Measurements from ENCODE around the gene MACROD2.

Gene MACROD2

DNA sequence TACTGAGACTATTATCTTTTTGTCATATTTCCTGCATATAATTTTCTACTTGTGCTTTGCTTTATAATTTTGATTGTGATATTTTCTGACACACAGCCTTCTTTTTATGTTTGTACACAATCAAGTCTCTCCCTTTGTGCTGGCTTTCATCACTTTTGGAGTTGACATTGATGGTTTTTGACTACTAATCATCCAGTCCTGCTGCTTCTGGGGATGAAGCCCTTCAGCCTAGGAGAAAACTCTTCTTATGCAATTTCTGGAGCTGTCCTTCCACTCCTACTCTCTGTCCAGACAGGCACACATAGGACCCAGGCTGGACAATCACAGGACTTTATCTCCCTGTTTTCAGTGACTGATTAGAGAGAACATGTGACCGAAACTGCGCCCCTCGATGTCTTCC, 2063.0 kb downstream of the MACROD2 start:
- TF ChIP-seq EZH2phosphoT487 (conservative IDR thresholded peaks at IDR 0.05; ENCODE audit: low read length), result no peak
- TF ChIP-seq, protein P1, sequence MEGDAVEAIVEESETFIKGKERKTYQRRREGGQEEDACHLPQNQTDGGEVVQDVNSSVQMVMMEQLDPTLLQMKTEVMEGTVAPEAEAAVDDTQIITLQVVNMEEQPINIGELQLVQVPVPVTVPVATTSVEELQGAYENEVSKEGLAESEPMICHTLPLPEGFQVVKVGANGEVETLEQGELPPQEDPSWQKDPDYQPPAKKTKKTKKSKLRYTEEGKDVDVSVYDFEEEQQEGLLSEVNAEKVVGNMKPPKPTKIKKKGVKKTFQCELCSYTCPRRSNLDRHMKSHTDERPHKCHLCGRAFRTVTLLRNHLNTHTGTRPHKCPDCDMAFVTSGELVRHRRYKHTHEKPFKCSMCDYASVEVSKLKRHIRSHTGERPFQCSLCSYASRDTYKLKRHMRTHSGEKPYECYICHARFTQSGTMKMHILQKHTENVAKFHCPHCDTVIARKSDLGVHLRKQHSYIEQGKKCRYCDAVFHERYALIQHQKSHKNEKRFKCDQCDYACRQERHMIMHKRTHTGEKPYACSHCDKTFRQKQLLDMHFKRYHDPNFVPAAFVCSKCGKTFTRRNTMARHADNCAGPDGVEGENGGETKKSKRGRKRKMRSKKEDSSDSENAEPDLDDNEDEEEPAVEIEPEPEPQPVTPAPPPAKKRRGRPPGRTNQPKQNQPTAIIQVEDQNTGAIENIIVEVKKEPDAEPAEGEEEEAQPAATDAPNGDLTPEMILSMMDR (IDR thresholded peaks at IDR 0.05; ENCODE audit: insufficient read depth, low read length, poor library complexity, severe bottlenecking), result no peak
- no peaks in the 10 kb centered on the region for H4K20me1 ChIP-seq (ENCODE audit: low read depth, low read length)

DNA sequence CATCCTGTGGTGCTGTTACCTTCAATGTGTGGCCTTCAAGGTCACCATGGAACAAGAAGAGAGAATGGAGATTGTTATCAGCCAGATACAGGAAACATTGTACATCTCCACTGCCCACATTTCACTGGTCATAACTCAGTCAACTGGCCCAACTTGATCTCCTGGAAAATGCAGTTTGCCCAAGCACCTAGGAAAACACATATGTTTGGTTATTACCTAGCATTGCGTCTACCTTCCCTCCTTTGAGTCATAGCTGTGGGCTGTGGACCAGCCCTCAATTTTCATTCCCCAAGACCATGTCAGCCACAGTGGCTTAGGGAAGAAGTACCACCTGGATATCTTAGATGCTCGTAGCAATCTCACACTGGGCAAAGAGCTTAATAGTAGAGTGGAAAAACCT, 2064.5 kb downstream of the MACROD2 start:
- H3K9me2 ChIP-seq (replicated peaks; ENCODE audit: insufficient read depth, low read length), result no peaks in the 10 kb centered on the region
- H3K9me3 ChIP-seq (ENCODE audit: insufficient read depth, low read length), result no peaks in the 10 kb centered on the region
- no peak overlapping the region for H3K4me2 ChIP-seq (ENCODE audit: low read depth, low read length, poor library complexity, severe bottlenecking)
- TF ChIP-seq, protein P1 (IDR thresholded peaks at IDR 0.05; ENCODE audit: insufficient read depth, low read length, poor library complexity, severe bottlenecking), result no peak
- TF ChIP-seq EZH2phosphoT487 (conservative IDR thresholded peaks at IDR 0.05; ENCODE audit: low read length), result no peak
- H3K4me3 ChIP-seq (ENCODE audit: insufficient read depth, low read length, poor library complexity, severe bottlenecking), result no peak overlapping the region
- no peaks in the 10 kb centered on the region for H3K36me3 ChIP-seq (ENCODE audit: low read length)
- no peaks in the 10 kb centered on the region for H3K27me3 ChIP-seq (ENCODE audit: low read length)
- H3K79me2 ChIP-seq (ENCODE audit: insufficient read depth, low read length), result no peaks in the 10 kb centered on the region
- no peak overlapping the region for H3K9ac ChIP-seq (ENCODE audit: low read length)
- H3F3A ChIP-seq (ENCODE audit: insufficient read depth), result no peaks in the 10 kb centered on the region
- H4K20me1 ChIP-seq (ENCODE audit: low read depth, low read length), result no peaks in the 10 kb centered on the region
- H2AFZ ChIP-seq (ENCODE audit: low read depth, low read length, severe bottlenecking), result no peak overlapping the region
- H3K27ac ChIP-seq (ENCODE audit: low read depth, low read length), result no peak overlapping the region

More for the DNA sequence above, 2063.0 kb downstream of the MACROD2 start:
- Histone ChIP-seq H3K4me2 (ENCODE audit: low read depth, low read length, poor library complexity, severe bottlenecking) (no peak overlapping the region), H3K9me2 (replicated peaks; ENCODE audit: insufficient read depth, low read length) (no peaks in the 10 kb centered on the region), H3K27me3 (ENCODE audit: low read length) (no peaks in the 10 kb centered on the region), H3K9me3 (ENCODE audit: insufficient read depth, low read length) (no peaks in the 10 kb centered on the region), H3K9ac (ENCODE audit: low read length) (no peak overlapping the region), H3K79me2 (ENCODE audit: insufficient read depth, low read length) (no peaks in the 10 kb centered on the region), H3F3A (ENCODE audit: insufficient read depth) (no peaks in the 10 kb centered on the region), H3K4me3 (ENCODE audit: insufficient read depth, low read length, poor library complexity, severe bottlenecking) (no peak overlapping the region), H2AFZ (ENCODE audit: low read depth, low read length, severe bottlenecking) (no peak overlapping the region), H3K27ac (ENCODE audit: low read depth, low read length) (no peak overlapping the region), H3K36me3 (ENCODE audit: low read length) (no peaks in the 10 kb centered on the region)

DNA sequence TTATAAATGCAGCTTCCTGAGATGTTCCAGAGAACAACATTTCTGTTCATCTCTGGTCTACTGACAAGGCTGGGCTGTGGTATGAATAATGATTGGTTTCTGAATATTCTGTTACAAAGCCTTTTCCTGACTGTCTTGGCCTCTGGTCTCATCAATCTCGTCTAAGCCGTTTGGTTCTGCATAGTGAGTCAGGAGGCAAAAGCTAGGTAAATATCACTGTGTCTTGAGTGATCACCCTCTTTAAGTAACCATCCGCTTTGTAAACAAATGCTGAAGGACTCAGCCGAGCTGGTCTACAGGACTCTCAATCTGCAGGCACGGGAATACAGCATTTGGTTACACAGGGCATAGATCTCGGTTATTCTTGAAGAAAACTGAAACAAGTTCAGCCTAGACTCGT, 2066.0 kb downstream of the MACROD2 start:
- Histone ChIP-seq H3K9ac (ENCODE audit: low read length) (no peak overlapping the region), H3F3A (ENCODE audit: insufficient read depth) (no peaks in the 10 kb centered on the region), H3K4me3 (ENCODE audit: insufficient read depth, low read length, poor library complexity, severe bottlenecking) (no peak overlapping the region), H3K9me2 (replicated peaks; ENCODE audit: insufficient read depth, low read length) (no peaks in the 10 kb centered on the region), H3K36me3 (ENCODE audit: low read length) (no peaks in the 10 kb centered on the region), H3K4me2 (ENCODE audit: low read depth, low read length, poor library complexity, severe bottlenecking) (no peak overlapping the region), H4K20me1 (ENCODE audit: low read depth, low read length) (no peaks in the 10 kb centered on the region), H3K9me3 (ENCODE audit: insufficient read depth, low read length) (no peaks in the 10 kb centered on the region), H3K27me3 (ENCODE audit: low read length) (no peaks in the 10 kb centered on the region), H2AFZ (ENCODE audit: low read depth, low read length, severe bottlenecking) (no peak overlapping the region), H3K79me2 (ENCODE audit: insufficient read depth, low read length) (no peaks in the 10 kb centered on the region), H3K27ac (ENCODE audit: low read depth, low read length) (no peak overlapping the region)
- no peak for TF ChIP-seq EZH2phosphoT487 (conservative IDR thresholded peaks at IDR 0.05; ENCODE audit: low read length)
- TF ChIP-seq, protein P1 (IDR thresholded peaks at IDR 0.05; ENCODE audit: insufficient read depth, low read length, poor library complexity, severe bottlenecking), result no peak
